ENCODE results near the gene NEK5.

DNA sequence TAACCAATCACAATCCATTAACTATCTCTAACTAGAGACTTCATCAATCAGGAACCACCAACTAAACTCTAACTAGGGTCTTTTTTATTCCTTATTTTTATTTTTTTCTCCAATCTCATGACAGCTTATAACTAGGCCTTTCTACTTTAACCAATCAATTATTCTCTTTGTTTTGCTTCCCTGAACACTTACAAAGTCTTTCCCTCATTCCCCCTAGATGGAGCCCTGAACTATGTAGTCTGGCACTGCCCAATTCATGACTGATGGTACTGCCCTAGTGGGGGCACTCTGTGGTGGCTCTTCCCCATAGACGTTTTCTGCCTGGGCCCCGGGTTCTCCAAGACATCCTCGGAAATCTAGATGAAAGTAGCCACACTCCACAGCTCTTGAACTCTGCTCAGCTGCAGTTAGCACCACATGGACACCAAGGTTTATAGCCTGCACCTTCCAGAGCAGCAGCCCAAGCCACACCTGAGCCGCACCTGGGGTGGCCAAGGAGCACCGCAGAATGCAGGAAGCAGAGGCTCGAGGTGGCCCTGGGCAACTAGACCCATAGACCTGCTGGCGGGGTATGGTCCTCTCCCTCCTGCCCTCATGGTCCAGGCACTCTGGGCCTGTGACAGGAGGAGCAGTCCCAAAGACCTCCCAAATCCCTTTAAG is 124.2 kb downstream of the NEK5 start:
- TF ChIP-seq, protein P1, sequence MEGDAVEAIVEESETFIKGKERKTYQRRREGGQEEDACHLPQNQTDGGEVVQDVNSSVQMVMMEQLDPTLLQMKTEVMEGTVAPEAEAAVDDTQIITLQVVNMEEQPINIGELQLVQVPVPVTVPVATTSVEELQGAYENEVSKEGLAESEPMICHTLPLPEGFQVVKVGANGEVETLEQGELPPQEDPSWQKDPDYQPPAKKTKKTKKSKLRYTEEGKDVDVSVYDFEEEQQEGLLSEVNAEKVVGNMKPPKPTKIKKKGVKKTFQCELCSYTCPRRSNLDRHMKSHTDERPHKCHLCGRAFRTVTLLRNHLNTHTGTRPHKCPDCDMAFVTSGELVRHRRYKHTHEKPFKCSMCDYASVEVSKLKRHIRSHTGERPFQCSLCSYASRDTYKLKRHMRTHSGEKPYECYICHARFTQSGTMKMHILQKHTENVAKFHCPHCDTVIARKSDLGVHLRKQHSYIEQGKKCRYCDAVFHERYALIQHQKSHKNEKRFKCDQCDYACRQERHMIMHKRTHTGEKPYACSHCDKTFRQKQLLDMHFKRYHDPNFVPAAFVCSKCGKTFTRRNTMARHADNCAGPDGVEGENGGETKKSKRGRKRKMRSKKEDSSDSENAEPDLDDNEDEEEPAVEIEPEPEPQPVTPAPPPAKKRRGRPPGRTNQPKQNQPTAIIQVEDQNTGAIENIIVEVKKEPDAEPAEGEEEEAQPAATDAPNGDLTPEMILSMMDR (conservative IDR thresholded peaks at IDR 0.05; ENCODE audit: low read depth, low read length), result no peak; the same call in 1 of the 2 replicates
- TF ChIP-seq EZH2phosphoT487 (IDR thresholded peaks at IDR 0.05; ENCODE audit: borderline replicate concordance, low read length), result no peak
